ENCODE measurements around the gene SLC28A1.

Gene SLC28A1

GRCh38 chr15:84883466-84883865, 996 bp upstream of the SLC28A1 start:
- DNase-seq (ENCODE audit: low read depth), result no peak
- no peak overlapping the region for H3K4me3 ChIP-seq (ENCODE audit: low read depth, low read length)
- no peak for TF ChIP-seq CTCF (IDR thresholded peaks at IDR 0.05; ENCODE audit: control insufficient read depth, extremely low read depth, insufficient read depth)

DNA sequence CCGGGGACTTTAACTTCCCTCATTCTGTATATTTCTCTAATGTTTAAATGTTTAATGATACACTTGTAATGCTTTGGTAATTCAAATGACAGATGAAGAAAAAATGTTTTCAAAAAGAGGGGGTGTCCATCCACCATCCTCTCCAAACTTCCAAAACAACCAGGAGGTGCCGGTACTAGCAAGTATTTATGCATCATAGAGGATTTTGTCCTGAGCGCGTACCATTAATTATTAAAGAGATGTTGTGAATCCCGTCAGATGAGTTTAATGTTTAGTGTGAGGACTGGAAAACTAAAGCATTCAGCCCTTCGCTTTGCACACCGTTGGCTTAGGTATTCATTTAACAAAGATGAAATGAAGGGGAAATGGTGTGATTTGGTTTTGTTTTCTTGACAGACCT, 1.3 kb downstream of the SLC28A1 start:
- no peak for TF ChIP-seq CTCF (IDR thresholded peaks at IDR 0.05; ENCODE audit: control insufficient read depth, extremely low read depth, insufficient read depth)
- no peak overlapping the region for H3K4me3 ChIP-seq (ENCODE audit: low read depth, low read length)
- DNase-seq (ENCODE audit: low read depth), result no peak

DNA sequence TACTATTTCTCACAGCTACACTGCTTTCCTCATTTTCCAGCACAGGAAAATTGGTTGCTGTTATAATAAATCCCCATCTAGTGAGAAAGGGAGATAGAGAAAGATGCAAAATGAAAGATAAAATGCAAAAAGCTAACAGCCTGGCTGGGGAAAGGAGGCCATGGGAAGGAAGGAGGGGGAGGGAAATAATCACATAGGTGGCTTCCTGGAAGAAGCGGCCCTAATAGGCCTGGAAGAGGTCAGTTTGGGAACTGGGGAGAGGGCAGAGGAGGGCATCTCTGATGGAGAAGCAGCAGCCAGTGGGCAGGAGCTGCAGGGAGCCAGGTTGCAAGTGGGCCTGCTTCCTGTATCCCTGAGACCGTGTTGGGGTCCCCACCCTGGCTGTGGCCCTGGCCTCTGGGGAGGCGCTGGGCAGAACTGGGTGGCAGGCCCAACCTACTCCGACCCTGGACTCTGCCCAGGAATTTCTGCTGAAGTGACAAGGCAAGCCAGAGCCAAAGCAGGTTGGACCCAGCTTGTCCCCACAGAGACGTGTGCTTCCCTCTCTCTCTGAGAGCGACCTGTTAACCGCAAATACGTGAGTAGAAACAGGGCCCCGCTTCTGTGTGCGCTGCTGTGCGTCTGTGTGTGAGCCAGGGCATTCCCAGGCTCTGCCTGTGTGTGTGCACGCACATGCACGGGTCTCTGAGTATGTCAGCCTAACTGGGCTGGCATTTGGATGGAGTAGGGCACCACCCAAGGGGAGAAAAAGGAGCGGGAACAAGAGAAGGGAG, 1.9 kb downstream of the SLC28A1 start:
- DNase-seq (ENCODE audit: low read depth), result no peak
- H3K4me3 ChIP-seq (ENCODE audit: low read depth, low read length), result no peak overlapping the region
- TF ChIP-seq CTCF (IDR thresholded peaks at IDR 0.05; ENCODE audit: control insufficient read depth, extremely low read depth, insufficient read depth), result no peak

GRCh38 chr15:84886984-84887299, 2.5 kb downstream of the SLC28A1 start:
- H3K4me3 ChIP-seq (ENCODE audit: low read depth, low read length), result no peak overlapping the region
- TF ChIP-seq CTCF (IDR thresholded peaks at IDR 0.05; ENCODE audit: control insufficient read depth, extremely low read depth, insufficient read depth), result no peak
- no peak for DNase-seq (ENCODE audit: low read depth)

- TF ChIP-seq CTCF (IDR thresholded peaks at IDR 0.05; ENCODE audit: control insufficient read depth, extremely low read depth, insufficient read depth), result no peak
- no peak for DNase-seq (ENCODE audit: low read depth)
- H3K4me3 ChIP-seq (ENCODE audit: low read depth, low read length), result no peak overlapping the region
These were observed 3.5 kb downstream of the SLC28A1 start for GRCh38 chr15:84887938-84888337.

GRCh38 chr15:84888639-84889038, 4.2 kb downstream of the SLC28A1 start:
- DNase-seq (ENCODE audit: low read depth), result no peak
- no peak for TF ChIP-seq CTCF (IDR thresholded peaks at IDR 0.05; ENCODE audit: control insufficient read depth, extremely low read depth, insufficient read depth)
- H3K4me3 ChIP-seq (ENCODE audit: low read depth, low read length), result no peak overlapping the region
